ENCODE data around the gene SPAG6.
"Not testable (repeated sequence)": the region's sequence is repeated elsewhere in the genome, so short reads cannot be mapped to it uniquely, and the experiment has no call there.

SPAG6 gene

GRCh38 chr10:22341190-22341925 lies 3.9 kb upstream of the SPAG6 start:
- DNase-seq (ENCODE audit: low read depth in 2 of 3, low spot score in 1 of 3): no peak

DNA sequence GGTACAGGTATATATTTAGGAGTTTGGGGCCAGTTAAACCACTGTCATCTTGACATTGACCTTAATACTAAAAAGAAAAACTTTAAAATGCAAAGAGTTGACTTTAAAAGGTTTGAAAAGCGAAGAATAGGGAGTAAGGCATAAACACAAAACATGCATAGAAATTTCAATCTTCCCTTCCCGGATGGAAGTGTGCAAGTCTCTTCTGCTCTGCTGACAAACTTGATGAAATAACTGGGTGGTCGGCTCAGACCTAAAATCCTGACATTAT lies 3.4 kb upstream of the SPAG6 start:
- DNase-seq (ENCODE audit: low read depth in 2 of 3, low spot score in 1 of 3): no peak

GRCh38 chr10:22342421-22342820 lies 2.9 kb upstream of the SPAG6 start:
- DNase-seq (ENCODE audit: low read depth in 2 of 3, low spot score in 1 of 3): no peak

GRCh38 chr10:22343731-22344130 lies 1.6 kb upstream of the SPAG6 start:
- no peak for DNase-seq (ENCODE audit: low read depth in 2 of 3, low spot score in 1 of 3)

GRCh38 chr10:22344249-22344648 lies 1.0 kb upstream of the SPAG6 start:
- no peak for DNase-seq (ENCODE audit: low read depth in 2 of 3, low spot score in 1 of 3)

GRCh38 chr10:22344781-22345300 lies 455 bp upstream of the SPAG6 start:
- DNase-seq (ENCODE audit: low read depth in 2 of 3, low spot score in 1 of 3): no peak

- DNase-seq (ENCODE audit: low read depth in 2 of 3, low spot score in 1 of 3): no peak
Measured at GRCh38 chr10:22346096-22346661, 883 bp downstream of the SPAG6 start.

GRCh38 chr10:22349755-22350154 lies 4.5 kb downstream of the SPAG6 start:
- no peak for DNase-seq (ENCODE audit: low read depth in 2 of 3, low spot score in 1 of 3)

- DNase-seq (ENCODE audit: low read depth in 2 of 3, low spot score in 1 of 3): no peak
Measured at GRCh38 chr10:22351131-22351703, 5.9 kb downstream of the SPAG6 start.

DNA sequence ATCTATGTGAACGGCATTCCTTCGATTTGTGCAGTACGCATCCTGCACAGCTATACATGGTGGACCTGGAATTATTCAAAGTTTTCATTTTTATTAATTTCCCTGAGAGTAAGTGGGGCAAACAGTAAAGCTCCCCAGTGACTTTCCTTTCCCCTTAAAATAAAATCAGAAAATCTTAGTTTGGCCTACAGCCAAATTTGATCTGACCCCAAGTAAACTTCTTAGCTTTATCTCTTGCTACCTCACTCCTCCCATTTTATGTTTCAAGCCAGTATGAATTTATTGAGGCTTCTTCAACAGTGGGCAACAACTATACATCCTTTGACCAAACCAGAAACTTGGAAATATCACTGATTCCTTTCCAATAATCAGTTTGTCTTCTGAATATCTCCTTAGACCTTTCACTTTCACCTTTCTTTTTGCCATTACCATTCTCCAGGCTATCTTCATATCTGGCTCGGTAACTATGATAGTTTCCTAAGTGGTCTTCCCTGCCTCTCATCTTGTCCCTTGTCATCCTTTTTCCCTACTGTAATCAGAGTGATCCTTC lies 11.1 kb downstream of the SPAG6 start:
- no peak for DNase-seq (ENCODE audit: low read depth in 2 of 3, low spot score in 1 of 3)

- not testable (repeated sequence) for DNase-seq (ENCODE audit: low read depth in 2 of 3, low spot score in 1 of 3)
Measured at GRCh38 chr10:22357770-22358169, 12.5 kb downstream of the SPAG6 start.

GRCh38 chr10:22363305-22363704 lies 18.0 kb downstream of the SPAG6 start:
- no peak for DNase-seq (ENCODE audit: low read depth in 2 of 3, low spot score in 1 of 3)

DNA sequence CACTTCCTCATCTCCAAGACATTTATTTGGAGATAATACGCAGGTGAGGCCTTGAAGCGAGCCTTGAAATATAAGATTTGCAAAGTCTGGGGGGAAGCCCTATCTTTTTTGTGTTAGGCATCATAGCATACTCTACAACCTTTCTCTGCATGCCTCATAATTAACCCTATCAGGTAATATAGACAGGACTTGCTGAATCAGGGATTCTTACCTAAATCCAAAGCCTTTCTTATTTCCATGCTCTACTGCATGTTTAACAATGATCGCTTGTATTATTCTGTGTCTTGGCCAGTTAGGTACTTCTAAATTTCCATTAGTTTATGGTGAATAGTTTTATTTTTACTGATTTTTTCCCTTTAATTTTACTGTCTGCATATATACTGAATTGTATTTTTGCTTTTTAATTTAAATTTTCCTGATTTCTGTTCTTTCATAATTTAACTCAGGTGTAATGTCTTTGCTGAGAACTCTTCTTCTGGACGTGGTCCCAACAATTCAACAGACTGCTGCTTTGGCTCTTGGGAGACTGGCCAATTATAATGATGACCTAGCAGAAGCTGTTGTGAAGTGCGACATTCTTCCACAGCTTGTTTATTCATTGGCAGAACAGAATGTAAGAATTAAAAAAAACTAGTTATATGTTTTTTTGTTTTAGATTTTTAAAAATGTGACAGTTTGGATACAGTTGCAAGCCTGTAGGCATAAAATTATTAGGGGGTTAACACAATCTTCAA lies 19.3 kb downstream of the SPAG6 start:
- no peak for DNase-seq (ENCODE audit: low read depth in 2 of 3, low spot score in 1 of 3)

DNA sequence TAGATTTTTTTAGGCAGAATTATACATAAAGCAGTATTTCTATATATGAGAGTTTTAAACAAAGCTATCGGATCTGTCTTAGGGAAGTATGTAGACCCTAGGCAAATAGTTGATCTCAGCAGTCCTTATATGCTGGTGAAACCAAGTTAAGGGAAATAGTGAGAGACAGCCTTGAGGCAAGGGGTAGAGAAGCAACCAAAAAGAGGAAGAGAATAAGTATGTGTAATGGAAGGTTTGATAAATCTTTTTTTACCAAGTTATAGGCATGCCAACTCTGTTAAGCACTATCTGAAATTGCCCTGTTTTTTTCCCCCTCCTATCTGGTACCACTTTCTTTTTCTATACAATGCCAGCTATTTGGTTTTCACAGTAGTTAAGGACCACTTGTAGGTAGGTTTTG lies 19.9 kb downstream of the SPAG6 start:
- DNase-seq (ENCODE audit: low read depth in 2 of 3, low spot score in 1 of 3): no peak

GRCh38 chr10:22365644-22366434 lies 20.5 kb downstream of the SPAG6 start:
- DNase-seq (ENCODE audit: low read depth in 2 of 3, low spot score in 1 of 3): no peak

GRCh38 chr10:22366435-22366703 lies 21.1 kb downstream of the SPAG6 start:
- DNase-seq (ENCODE audit: low read depth in 2 of 3, low spot score in 1 of 3): no peak

- no peak for DNase-seq (ENCODE audit: low read depth in 2 of 3, low spot score in 1 of 3)
Measured at GRCh38 chr10:22366771-22367170, 21.5 kb downstream of the SPAG6 start.

DNA sequence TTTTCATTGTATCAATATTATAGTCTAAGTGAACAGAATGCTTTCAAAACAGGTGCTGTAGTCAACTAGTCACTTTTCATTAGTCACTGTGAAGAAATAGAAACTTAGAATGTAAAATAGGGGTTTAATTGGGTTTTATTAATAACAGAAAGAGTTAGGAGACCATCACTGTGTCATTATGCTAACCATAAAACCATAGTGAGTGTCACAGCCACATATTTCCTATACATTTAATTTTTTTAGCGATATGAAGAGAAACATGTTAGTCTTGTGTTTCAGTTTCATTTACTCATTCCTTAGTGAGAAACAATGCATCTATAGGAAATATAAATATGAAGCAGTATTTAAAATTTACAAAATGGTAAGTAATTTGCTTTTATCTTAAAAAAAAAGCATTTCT lies 22.2 kb downstream of the SPAG6 start:
- DNase-seq (ENCODE audit: low read depth in 2 of 3, low spot score in 1 of 3): no peak

DNA sequence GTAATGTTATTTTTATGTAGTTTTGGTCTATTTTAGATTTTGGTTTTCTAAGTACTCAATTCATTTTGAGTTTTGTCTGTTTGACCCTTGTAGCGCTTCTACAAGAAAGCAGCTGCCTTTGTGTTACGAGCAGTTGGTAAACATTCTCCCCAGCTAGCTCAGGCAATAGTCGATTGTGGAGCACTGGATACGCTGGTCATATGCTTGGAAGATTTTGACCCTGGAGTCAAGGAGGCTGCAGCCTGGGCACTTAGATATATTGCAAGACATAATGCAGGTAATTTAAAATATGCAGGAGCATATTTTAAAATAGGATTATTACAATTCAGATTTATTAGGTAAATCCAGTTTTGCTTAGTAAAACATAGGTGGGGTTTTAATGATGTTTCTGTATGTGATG lies 23.1 kb downstream of the SPAG6 start:
- no peak for DNase-seq (ENCODE audit: low read depth in 2 of 3, low spot score in 1 of 3)

GRCh38 chr10:22368981-22369380 lies 23.7 kb downstream of the SPAG6 start:
- no peak for DNase-seq (ENCODE audit: low read depth in 2 of 3, low spot score in 1 of 3)

DNA sequence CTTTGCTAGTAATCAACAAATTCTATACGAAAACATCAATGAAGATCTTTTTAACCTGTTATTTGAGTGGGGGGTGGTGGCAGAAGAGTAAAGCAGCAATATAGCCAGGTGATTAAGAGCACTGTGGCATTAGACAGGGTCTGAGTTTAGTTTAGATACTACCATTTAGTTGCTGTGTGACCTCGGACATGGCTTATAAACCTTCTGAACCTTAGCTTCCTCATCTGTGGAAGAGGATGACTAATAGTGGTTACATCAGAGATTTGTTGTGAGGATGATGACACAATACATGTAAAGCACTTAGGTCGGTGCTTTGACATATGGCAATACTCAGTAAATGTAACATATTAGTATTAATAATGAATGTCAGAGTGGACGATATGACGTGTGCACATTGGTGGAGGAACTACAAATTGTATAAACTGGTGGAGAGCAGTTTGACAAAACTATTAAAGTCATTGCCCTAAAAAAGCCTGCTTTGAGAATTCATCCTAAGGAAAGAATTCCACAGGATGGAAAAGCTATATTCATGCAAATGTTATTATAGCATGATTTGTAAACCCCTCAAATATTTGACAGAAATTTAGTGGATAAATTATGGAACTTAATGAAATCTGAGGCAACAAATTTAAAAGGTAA lies 24.3 kb downstream of the SPAG6 start:
- DNase-seq (ENCODE audit: low read depth in 2 of 3, low spot score in 1 of 3): no peak
